Stimulated activated CD8-positive, alpha-beta memory T cell treated with anti-CD3 and anti-CD28 coated beads, Interleukin-4, amount 100 ng/mL, for 4 hours (primary cell): ENCODE data around the gene LCE5A.
"Not testable (repeated sequence)": the region's sequence is repeated elsewhere in the genome, so short reads cannot be mapped to it uniquely, and the experiment has no call there.

ENCODE experiments used
- DNase-seq, 2 donors: peaks; one replicate each; pipeline ENCODE4 v3.0.0-alpha.2; 2020; ENCODE audit warnings: low read depth in 2 of 2, low spot score in 1 of 2

The LCE5A gene

GRCh38 chr1:152510503-152510902 is at the start of gene LCE5A:
Gene LCE5A, plus strand, starts transcription at chr1:152510803. Its CDS starts 732 bp downstream, at chr1:152511535.
- no peak for DNase-seq

GRCh38 chr1:152461544-152461943 is 49.1 kb upstream of the LCE5A start:
- peak; percentile 12 to 22 for DNase-seq

- no peak for DNase-seq
These were observed 48.0 kb upstream of the LCE5A start for GRCh38 chr1:152462636-152463035.

- no peak for DNase-seq
These were observed 44.4 kb upstream of the LCE5A start for GRCh38 chr1:152466217-152466616.

- no peak for DNase-seq
These were observed 36.6 kb upstream of the LCE5A start for GRCh38 chr1:152473887-152474537.

- DNase-seq, result peak; percentile 24 to 44
These were observed 30.6 kb upstream of the LCE5A start for GRCh38 chr1:152479792-152480595.

GRCh38 chr1:152481869-152482664 is 28.5 kb upstream of the LCE5A start:
- no peak for DNase-seq

- DNase-seq, result no peak
These were observed 24.1 kb upstream of the LCE5A start for GRCh38 chr1:152486400-152487006.

- DNase-seq, result no peak
These were observed 22.7 kb upstream of the LCE5A start for GRCh38 chr1:152487871-152488270.

- not testable (repeated sequence) for DNase-seq
These were observed 19.1 kb upstream of the LCE5A start for GRCh38 chr1:152491537-152491936.

- DNase-seq, result no peak
These were observed 15.4 kb upstream of the LCE5A start for GRCh38 chr1:152495066-152495675.

- DNase-seq, result no peak
These were observed 13.3 kb upstream of the LCE5A start for GRCh38 chr1:152497273-152497672.

GRCh38 chr1:152501704-152502103 is 8.9 kb upstream of the LCE5A start:
- DNase-seq, result no peak

- no peak for DNase-seq
These were observed 8.0 kb upstream of the LCE5A start for GRCh38 chr1:152502496-152503180.

GRCh38 chr1:152505083-152505482 is 5.5 kb upstream of the LCE5A start:
- DNase-seq, result no peak

GRCh38 chr1:152506899-152507498 is 3.6 kb upstream of the LCE5A start:
- DNase-seq, result no peak

- no peak for DNase-seq
These were observed 993 bp downstream of the LCE5A start for GRCh38 chr1:152511596-152511995.

- DNase-seq, result no peak
These were observed 2.5 kb downstream of the LCE5A start for GRCh38 chr1:152513081-152513480.

- no peak for DNase-seq
These were observed 4.3 kb downstream of the LCE5A start for GRCh38 chr1:152514715-152515433.
